Measurements from ENCODE around the gene DYNLL1.

Gene DYNLL1

GRCh38 chr12:120465756-120466155 is 30.2 kb upstream of the DYNLL1 start:
- H3K27ac ChIP-seq (ENCODE audit: low read depth, low read length, severe bottlenecking): no peak overlapping the region
- H3K9me3 ChIP-seq (ENCODE audit: control insufficient read depth, low read length): no peaks in the 10 kb centered on the region
- WGBS, 2 experiments (ENCODE audit: insufficient coverage in 2 of 2): 93% methylated on average over 2 of the region's 5 CpGs; no CpG with 5 or more reads in 1 of the 2 experiments
- H3K4me1 ChIP-seq (ENCODE audit: control insufficient read depth, insufficient read depth, low read length, poor library complexity, severe bottlenecking): peaks cover 8% of the 10 kb centered on the region
- H3K4me3 ChIP-seq (ENCODE audit: extremely low read depth, insufficient read depth, low read length, poor library complexity, severe bottlenecking): no peak overlapping the region
- peaks cover 74% of the 10 kb centered on the region for H3K36me3 ChIP-seq (ENCODE audit: control insufficient read depth, insufficient read depth, low read length)

- peaks cover 64% of the 10 kb centered on the region for H3K36me3 ChIP-seq (ENCODE audit: control insufficient read depth, insufficient read depth, low read length)
- peaks cover 8% of the 10 kb centered on the region for H3K4me1 ChIP-seq (ENCODE audit: control insufficient read depth, insufficient read depth, low read length, poor library complexity, severe bottlenecking)
- no peaks in the 10 kb centered on the region for H3K9me3 ChIP-seq (ENCODE audit: control insufficient read depth, low read length)
- no peak overlapping the region for H3K4me3 ChIP-seq (ENCODE audit: extremely low read depth, insufficient read depth, low read length, poor library complexity, severe bottlenecking)
- no peak overlapping the region for H3K27ac ChIP-seq (ENCODE audit: low read depth, low read length, severe bottlenecking)
- WGBS, 2 experiments (ENCODE audit: insufficient coverage in 2 of 2): 68 to 89% methylated on average over 5 of the region's 8 CpGs
Measured at GRCh38 chr12:120466560-120467315, 29.2 kb upstream of the DYNLL1 start.

- 95 to 100% methylated on average over 4 of the region's 6 CpGs for WGBS, 2 experiments (ENCODE audit: insufficient coverage in 2 of 2)
- Histone ChIP-seq H3K36me3 (ENCODE audit: control insufficient read depth, insufficient read depth, low read length) (peaks cover 57% of the 10 kb centered on the region), H3K27ac (ENCODE audit: low read depth, low read length, severe bottlenecking) (no peak overlapping the region), H3K4me3 (ENCODE audit: extremely low read depth, insufficient read depth, low read length, poor library complexity, severe bottlenecking) (no peak overlapping the region), H3K4me1 (ENCODE audit: control insufficient read depth, insufficient read depth, low read length, poor library complexity, severe bottlenecking) (peaks cover 8% of the 10 kb centered on the region), H3K9me3 (ENCODE audit: control insufficient read depth, low read length) (no peaks in the 10 kb centered on the region)
Measured at GRCh38 chr12:120467439-120467838, 28.5 kb upstream of the DYNLL1 start.

GRCh38 chr12:120468325-120468820 is 27.5 kb upstream of the DYNLL1 start:
- H3K27ac ChIP-seq (ENCODE audit: low read depth, low read length, severe bottlenecking): peak overlapping the region; percentile 88
- H3K4me3 ChIP-seq (ENCODE audit: extremely low read depth, insufficient read depth, low read length, poor library complexity, severe bottlenecking): peak overlapping the region; percentile 87
- H3K36me3 ChIP-seq (ENCODE audit: control insufficient read depth, insufficient read depth, low read length): peaks cover 47% of the 10 kb centered on the region
- H3K4me1 ChIP-seq (ENCODE audit: control insufficient read depth, insufficient read depth, low read length, poor library complexity, severe bottlenecking): peaks cover 8% of the 10 kb centered on the region
- no peaks in the 10 kb centered on the region for H3K9me3 ChIP-seq (ENCODE audit: control insufficient read depth, low read length)
- 4 to 25% methylated on average over 7 to 22 of the region's 23 CpGs for WGBS, 2 experiments (ENCODE audit: insufficient coverage in 2 of 2)

- Histone ChIP-seq H3K36me3 (ENCODE audit: control insufficient read depth, insufficient read depth, low read length) (peaks cover 42% of the 10 kb centered on the region), H3K4me1 (ENCODE audit: control insufficient read depth, insufficient read depth, low read length, poor library complexity, severe bottlenecking) (peaks cover 8% of the 10 kb centered on the region), H3K9me3 (ENCODE audit: control insufficient read depth, low read length) (no peaks in the 10 kb centered on the region), H3K27ac (ENCODE audit: low read depth, low read length, severe bottlenecking) (peak overlapping the region; percentile 88), H3K4me3 (ENCODE audit: extremely low read depth, insufficient read depth, low read length, poor library complexity, severe bottlenecking) (peak overlapping the region; percentile 87)
- 0 to 2% methylated on average over 36 to 37 of the region's 57 CpGs for WGBS, 2 experiments (ENCODE audit: insufficient coverage in 2 of 2)
Measured at GRCh38 chr12:120468821-120469449, 27.0 kb upstream of the DYNLL1 start.

GRCh38 chr12:120469450-120470149 is 26.3 kb upstream of the DYNLL1 start, which contains the start of gene SRSF9:
Gene SRSF9, minus strand, starts transcription at chr12:120469748. Its CDS starts 139 bp downstream, at chr12:120469609.
- Histone ChIP-seq H3K36me3 (ENCODE audit: control insufficient read depth, insufficient read depth, low read length) (peaks cover 35% of the 10 kb centered on the region), H3K27ac (ENCODE audit: low read depth, low read length, severe bottlenecking) (peak within 1 kb of the TSS; percentile 88), H3K4me1 (ENCODE audit: control insufficient read depth, insufficient read depth, low read length, poor library complexity, severe bottlenecking) (peaks cover 10% of the 10 kb centered on the region), H3K9me3 (ENCODE audit: control insufficient read depth, low read length) (no peaks in the 10 kb centered on the region), H3K4me3 (ENCODE audit: extremely low read depth, insufficient read depth, low read length, poor library complexity, severe bottlenecking) (peak within 1 kb of the TSS; percentile 87)
- WGBS, 2 experiments (ENCODE audit: insufficient coverage in 2 of 2): 0 to 1% methylated on average over 58 to 76 of the region's 88 CpGs

- H3K4me3 ChIP-seq (ENCODE audit: extremely low read depth, insufficient read depth, low read length, poor library complexity, severe bottlenecking): peak overlapping the region; percentile 87
- 68% methylated on average over 24 of the region's 26 CpGs for WGBS, 2 experiments (ENCODE audit: insufficient coverage in 2 of 2)
- H3K9me3 ChIP-seq (ENCODE audit: control insufficient read depth, low read length): no peaks in the 10 kb centered on the region
- peaks cover 29% of the 10 kb centered on the region for H3K36me3 ChIP-seq (ENCODE audit: control insufficient read depth, insufficient read depth, low read length)
- peaks cover 17% of the 10 kb centered on the region for H3K4me1 ChIP-seq (ENCODE audit: control insufficient read depth, insufficient read depth, low read length, poor library complexity, severe bottlenecking)
- H3K27ac ChIP-seq (ENCODE audit: low read depth, low read length, severe bottlenecking): no peak overlapping the region
Measured at GRCh38 chr12:120470150-120470784, 25.6 kb upstream of the DYNLL1 start.

GRCh38 chr12:120472521-120472920 is 23.4 kb upstream of the DYNLL1 start:
- no peak overlapping the region for H3K4me3 ChIP-seq (ENCODE audit: extremely low read depth, insufficient read depth, low read length, poor library complexity, severe bottlenecking)
- peaks cover 12% of the 10 kb centered on the region for H3K4me1 ChIP-seq (ENCODE audit: control insufficient read depth, insufficient read depth, low read length, poor library complexity, severe bottlenecking)
- H3K9me3 ChIP-seq (ENCODE audit: control insufficient read depth, low read length): no peaks in the 10 kb centered on the region
- H3K36me3 ChIP-seq (ENCODE audit: control insufficient read depth, insufficient read depth, low read length): peaks cover 6% of the 10 kb centered on the region
- H3K27ac ChIP-seq (ENCODE audit: low read depth, low read length, severe bottlenecking): no peak overlapping the region

- H3K36me3 ChIP-seq (ENCODE audit: control insufficient read depth, insufficient read depth, low read length): no peaks in the 10 kb centered on the region
- H3K9me3 ChIP-seq (ENCODE audit: control insufficient read depth, low read length): no peaks in the 10 kb centered on the region
- peaks cover 12% of the 10 kb centered on the region for H3K4me1 ChIP-seq (ENCODE audit: control insufficient read depth, insufficient read depth, low read length, poor library complexity, severe bottlenecking)
- H3K4me3 ChIP-seq (ENCODE audit: extremely low read depth, insufficient read depth, low read length, poor library complexity, severe bottlenecking): no peak overlapping the region
- no peak overlapping the region for H3K27ac ChIP-seq (ENCODE audit: low read depth, low read length, severe bottlenecking)
- WGBS, 2 experiments (ENCODE audit: insufficient coverage in 2 of 2): 90 to 91% methylated on average over 3 to 6 of the region's 6 CpGs
Measured at GRCh38 chr12:120473807-120474615, 21.9 kb upstream of the DYNLL1 start.

GRCh38 chr12:120474616-120474960 is 21.3 kb upstream of the DYNLL1 start:
- no CpG with 5 or more reads among the region's 2 CpGs for WGBS, 2 experiments (ENCODE audit: insufficient coverage in 2 of 2)
- Histone ChIP-seq H3K27ac (ENCODE audit: low read depth, low read length, severe bottlenecking) (no peak overlapping the region), H3K4me1 (ENCODE audit: control insufficient read depth, insufficient read depth, low read length, poor library complexity, severe bottlenecking) (peaks cover 12% of the 10 kb centered on the region), H3K36me3 (ENCODE audit: control insufficient read depth, insufficient read depth, low read length) (no peaks in the 10 kb centered on the region), H3K4me3 (ENCODE audit: extremely low read depth, insufficient read depth, low read length, poor library complexity, severe bottlenecking) (no peak overlapping the region), H3K9me3 (ENCODE audit: control insufficient read depth, low read length) (no peaks in the 10 kb centered on the region)
